Psoas muscle (tissue), 8 donors: Measurements from ENCODE around the gene C1QTNF4. TPM values are rescaled to one million over a fixed set of nuclear protein-coding genes. Genes with fewer than 3 reads are reported as not detected.

Experiments
- ATAC-seq, 4 donors: fragments of 200-7000 bp; cut with Tn5 transposase; one replicate each; pipeline ENCODE4 v1.9.1; 2020; ENCODE audit warnings: moderate library complexity in 3 of 4, mild to moderate bottlenecking in 2 of 4
- DNase-seq, 2 donors: peaks; one replicate each; pipeline ENCODE4 v3.0.0-alpha.2; 2020
- H3K27ac ChIP-seq: fragments of 200-600 bp; one replicate; pipeline ENCODE4 v1.8.0; 2022
- H3K27me3 ChIP-seq, 3 donors: fragments of 200-600 bp in 1 of 3; one replicate each; pipeline versions ENCODE4 v1.6.1 to v1.8.0; 2013 to 2022; ENCODE audit warnings: low read length in 2 of 3, mild to moderate bottlenecking in 2 of 3, moderate library complexity in 1 of 3; ENCODE audit not compliant: insufficient read depth in 3 of 3
- H3K36me3 ChIP-seq, 2 donors: fragments of 200-600 bp in 1 of 2; one replicate each; pipeline versions ENCODE4 v1.6.1 to v1.8.0; 2013 to 2022; ENCODE audit warnings: low read depth in 1 of 2, mild to moderate bottlenecking in 1 of 2, moderate library complexity in 1 of 2; ENCODE audit not compliant: insufficient read depth in 1 of 2
- H3K4me1 ChIP-seq: fragments of 200-600 bp; one replicate; pipeline ENCODE4 v1.8.0; 2022
- H3K4me3 ChIP-seq: fragments of 200-600 bp; one replicate; pipeline ENCODE4 v1.8.0; 2022; ENCODE audit warnings: mild to moderate bottlenecking
- H3K9me3 ChIP-seq: fragments of 200-600 bp; one replicate; pipeline ENCODE4 v1.8.0; 2022
- CTCF ChIP-seq: fragments of 200-600 bp; IDR thresholded peaks from one replicate; pipeline ENCODE4 v1.8.0; 2022; ENCODE audit warnings: antibody characterized with exemption
- WGBS, 3 donors: extraction: QIAGEN DNeasy Blood & Tissue Kit; methylation state at CpG; one replicate each; pipeline versions ENCODE4 v1.1.6 to v1.1.7; 2013; 5-methylcytosine and 5-hydroxymethylcytosine counted together
- intact Hi-C, 2 donors: fragments of 100-400 bp; cut with DNase I; formaldehyde crosslinking; loops; one replicate each; pipeline versions ENCODE4 v1.11.0 to v1.14.2; 2022
- polyA plus RNA-seq, 3 donors: library from polyadenylated mRNA; stranded (reverse); fragments of 200-250 nt; gene quantifications; one replicate each; pipeline ENCODE4 v1.2.3, GENCODE V29; 2013
- total RNA-seq, 4 donors: library from RNA; stranded (reverse); fragmentation: NEBNext Ultra II Directional in 2 of 4; extraction: Animal tissue kit (Norgen Biotek cat#: 25700) in 2 of 4; gene quantifications; one replicate each; pipeline versions ENCODE4 v1.2.1 to v1.2.4, GENCODE V29; 2021 to 2023
- donor health status: healthy with polysubstance abuse.
- donor health status: DM: no; HTN: no; CAD: no; lungs with moderate emphysema.
- donor health status: Bipolar disorder and iron deficiency.
- donor health status: healthy.
- donor health status: DM: yes; HTN: yes; CAD: no.
- donor health status: DM: no; HTN: no; CAD: no.
- donor health status: DM: no; HTN: no; CAD: no.
- donor health status: DM: yes; HTN: yes; CAD: no.

C1QTNF4 gene
- total and polyA plus RNA-seq, 7 donors, result 0.19 to 0.70 (median 0.33) TPM; not detected in 1

GRCh38 chr11:47631473-47631872, 37.3 kb upstream of the C1QTNF4 start:
- 76 to 84% (median 83%) methylated on average over 5 of the region's 5 CpGs for WGBS, 3 donors
- Histone ChIP-seq H3K27ac (no peak overlapping the region), H3K36me3 (peaks cover 18 to 99% of the 10 kb centered on the region in 2 donors), H3K9me3 (no peaks in the 10 kb centered on the region), H3K4me1 (no peaks in the 10 kb centered on the region), H3K4me3 (no peak overlapping the region), H3K27me3 (no peaks in the 10 kb centered on the region)
- TF ChIP-seq CTCF, result no peak
- no peak for DNase-seq
- no peak for ATAC-seq
- intact Hi-C loops, result no loop called here

- no peaks in the 10 kb centered on the region for H3K4me1 ChIP-seq
- no peak overlapping the region for H3K4me3 ChIP-seq
- intact Hi-C loops, result loop anchor here in 1 of 2 donors (5.0 kb wide), 1 partner anchor 104 kb away; no protein-coding TSS in a partner anchor
- no peaks in the 10 kb centered on the region for H3K27me3 ChIP-seq
- peaks cover 21 to 100% of the 10 kb centered on the region in 2 donors for H3K36me3 ChIP-seq
- no peak overlapping the region for H3K27ac ChIP-seq
- WGBS, 3 donors, result 94 to 96% (median 94%) methylated on average over 4 of the region's 4 CpGs
- no peak for ATAC-seq
- DNase-seq, result no peak
- H3K9me3 ChIP-seq, result no peaks in the 10 kb centered on the region
- TF ChIP-seq CTCF, result no peak
Measured at GRCh38 chr11:47628026-47628425, 33.8 kb upstream of the C1QTNF4 start.

DNA sequence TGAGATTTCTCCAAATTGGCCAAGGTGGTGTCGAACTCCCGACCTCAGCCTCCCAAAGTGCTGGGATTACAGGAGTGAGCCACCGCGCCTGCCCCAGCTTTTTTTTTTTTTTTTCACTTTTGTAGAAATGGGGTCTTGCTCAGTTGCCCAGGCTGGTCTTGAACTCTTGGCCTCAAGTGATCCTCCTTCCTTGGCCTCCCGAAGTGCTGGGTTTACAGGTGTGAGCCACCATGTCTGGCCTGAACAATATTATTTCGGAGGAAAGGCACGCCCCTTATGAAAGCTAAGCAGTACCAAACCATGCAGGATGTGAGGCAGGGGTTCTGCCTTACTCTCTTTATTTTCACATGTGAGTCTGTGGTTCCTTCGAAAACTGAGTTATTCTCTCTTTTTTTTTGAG, 32.0 kb upstream of the C1QTNF4 start:
- intact Hi-C loops, result loop anchor here in 1 of 2 donors (5.0 kb wide), 1 partner anchor 106 kb away; no protein-coding TSS in a partner anchor
- Histone ChIP-seq H3K36me3 (peaks cover 17 to 100% of the 10 kb centered on the region in 2 donors), H3K27me3 (no peaks in the 10 kb centered on the region), H3K27ac (no peak overlapping the region), H3K9me3 (no peaks in the 10 kb centered on the region), H3K4me1 (no peaks in the 10 kb centered on the region), H3K4me3 (no peak overlapping the region)
- no peak for DNase-seq
- WGBS, 3 donors, result 96 to 99% (median 97%) methylated on average over 8 of the region's 8 CpGs
- no peak for TF ChIP-seq CTCF
- no peak for ATAC-seq

DNA sequence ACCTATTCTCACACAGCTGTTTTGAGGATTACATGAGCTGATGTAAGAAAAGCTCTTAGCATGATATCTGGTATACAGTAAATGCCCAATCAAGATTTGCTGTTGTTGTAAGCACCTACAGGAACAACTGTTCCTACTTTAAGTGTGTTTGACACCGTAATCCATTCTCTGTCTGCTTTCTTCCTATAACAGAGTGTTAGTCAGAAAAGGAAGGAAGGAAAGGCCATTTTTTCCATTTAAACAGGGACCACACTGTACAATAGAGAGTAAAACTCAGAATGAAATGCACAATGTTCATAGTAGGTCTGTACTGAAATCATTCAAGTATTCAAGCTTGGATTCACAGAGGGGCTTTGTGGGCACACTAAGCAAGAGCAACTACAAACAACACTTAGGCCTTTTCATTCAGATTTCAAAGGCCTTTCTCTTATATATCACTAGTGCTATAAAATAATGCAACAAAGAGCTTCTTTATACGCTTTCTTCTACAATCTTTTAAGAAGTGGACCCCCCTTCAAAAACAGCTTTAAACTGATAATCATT, 26.7 kb upstream of the C1QTNF4 start:
- WGBS, 3 donors, result 80 to 89% (median 84%) methylated on average over 2 of the region's 2 CpGs
- ATAC-seq (no peak), DNase-seq (no peak)
- TF ChIP-seq CTCF, result no peak
- Histone ChIP-seq H3K27me3 (no peaks in the 10 kb centered on the region), H3K27ac (no peak overlapping the region), H3K4me1 (no peaks in the 10 kb centered on the region), H3K36me3 (peaks cover 8 to 100% of the 10 kb centered on the region in 2 donors), H3K9me3 (no peaks in the 10 kb centered on the region), H3K4me3 (no peak overlapping the region)
- intact Hi-C loops, result no loop called here

DNA sequence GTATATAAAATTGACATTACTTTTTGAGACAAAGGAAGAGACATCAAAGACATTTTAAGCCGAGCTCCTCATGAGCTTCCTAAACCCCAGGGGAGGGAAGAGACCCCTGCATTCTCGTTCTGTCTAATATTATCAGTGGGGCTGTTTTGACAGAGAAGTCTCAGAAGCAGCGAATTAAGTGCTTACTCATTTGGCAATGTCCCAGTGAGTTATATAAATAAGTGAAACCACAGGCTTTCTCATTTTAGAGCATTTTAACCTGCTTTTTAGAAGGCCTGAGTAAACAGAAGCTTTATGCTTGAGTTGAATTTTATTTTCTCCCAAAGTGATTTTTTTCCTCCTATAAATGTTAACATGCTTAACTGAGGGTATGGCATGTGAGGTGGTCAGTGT, 23.2 kb upstream of the C1QTNF4 start:
- ATAC-seq (no peak), DNase-seq (no peak)
- WGBS, 3 donors, result 62 to 73% (median 66%) methylated on average over 3 of the region's 3 CpGs
- Histone ChIP-seq H3K4me3 (no peak overlapping the region), H3K36me3 (peaks cover 5 to 74% of the 10 kb centered on the region in 2 donors), H3K4me1 (no peaks in the 10 kb centered on the region), H3K27ac (no peak overlapping the region), H3K27me3 (no peaks in the 10 kb centered on the region), H3K9me3 (no peaks in the 10 kb centered on the region)
- no peak for TF ChIP-seq CTCF
- intact Hi-C loops, result no loop called here
